DND-41 (cell line): Measurements from ENCODE around the gene TMTC1.

Source experiments
- ATAC-seq: fragments of 200-7000 bp; cut with Tn5 transposase; 3 replicates; pipeline ENCODE4 v1.9.1; 2021; ENCODE audit warnings: low read depth; ENCODE audit not compliant: insufficient read depth
- DNase-seq: peaks from one replicate; pipeline ENCODE4 v3.0.0-alpha.2; 2020
- H2AFZ ChIP-seq: 2 replicates; pipeline ENCODE4 v1.6.0; 2012; ENCODE audit warnings: low read depth, low read length
- H3K27ac ChIP-seq: 2 replicates; pipeline ENCODE4 v1.5.1; 2012; ENCODE audit warnings: low read length, inconsistent platforms
- H3K27me3 ChIP-seq: fragments of 200-600 bp; sonication (generic); 2 replicates; pipeline ENCODE4 v1.6.0; 2012; ENCODE audit warnings: low read length, mild to moderate bottlenecking, inconsistent platforms; ENCODE audit not compliant: insufficient read depth, poor library complexity
- H3K36me3 ChIP-seq: 2 replicates; pipeline ENCODE4 v1.5.1; 2012; ENCODE audit warnings: low read length, inconsistent platforms; ENCODE audit not compliant: insufficient read depth
- H3K4me1 ChIP-seq: 2 replicates; pipeline ENCODE4 v1.5.1; 2012; ENCODE audit warnings: mild to moderate bottlenecking, low read length; ENCODE audit not compliant: insufficient read depth
- H3K4me2 ChIP-seq: 2 replicates; pipeline ENCODE4 v1.6.0; 2012; ENCODE audit warnings: mild to moderate bottlenecking, moderate library complexity, low read length, inconsistent platforms; ENCODE audit not compliant: insufficient read depth
- H3K4me3 ChIP-seq, 2 experiments: fragments of 200-600 bp in 1 of 2; shearing (Covaris generic) in 1 of 2; 2 replicates each; pipeline ENCODE4 v1.5.1; 2012 to 2016; ENCODE audit warnings: inconsistent platforms in 2 of 2, low read length in 2 of 2, mild to moderate bottlenecking in 2 of 2, low read depth in 1 of 2, moderate library complexity in 1 of 2
- H3K79me2 ChIP-seq: 2 replicates; pipeline ENCODE4 v1.6.0; 2012; ENCODE audit warnings: low read length, inconsistent platforms; ENCODE audit not compliant: insufficient read depth
- H3K9ac ChIP-seq: 2 replicates; pipeline ENCODE4 v1.6.0; 2012; ENCODE audit warnings: low read depth, mild to moderate bottlenecking, inconsistent platforms, low read length, moderate library complexity
- H3K9me3 ChIP-seq: 2 replicates; pipeline ENCODE4 v1.5.1; 2012; ENCODE audit warnings: low read length, moderate library complexity, mild to moderate bottlenecking, inconsistent platforms; ENCODE audit not compliant: insufficient read depth, severe bottlenecking
- H4K20me1 ChIP-seq: 2 replicates; pipeline ENCODE4 v1.6.0; 2012; ENCODE audit warnings: low read length; ENCODE audit not compliant: insufficient read depth
- EZH2 ChIP-seq: IDR thresholded peaks from 3 replicates; pipeline ENCODE4 v1.6.1; 2012; ENCODE audit warnings: borderline replicate concordance, low read depth, mild to moderate bottlenecking, moderate library complexity, low read length, inconsistent platforms; ENCODE audit not compliant: severe bottlenecking
- TF ChIP-seq, protein P1 (sequence below): IDR thresholded peaks from 2 replicates; pipeline ENCODE4 v1.5.1; 2012; ENCODE audit warnings: borderline replicate concordance, low read length, moderate library complexity, mild to moderate bottlenecking; ENCODE audit not compliant: poor library complexity, severe bottlenecking; ENCODE audit errors: extremely low read depth

TMTC1 gene

DNA sequence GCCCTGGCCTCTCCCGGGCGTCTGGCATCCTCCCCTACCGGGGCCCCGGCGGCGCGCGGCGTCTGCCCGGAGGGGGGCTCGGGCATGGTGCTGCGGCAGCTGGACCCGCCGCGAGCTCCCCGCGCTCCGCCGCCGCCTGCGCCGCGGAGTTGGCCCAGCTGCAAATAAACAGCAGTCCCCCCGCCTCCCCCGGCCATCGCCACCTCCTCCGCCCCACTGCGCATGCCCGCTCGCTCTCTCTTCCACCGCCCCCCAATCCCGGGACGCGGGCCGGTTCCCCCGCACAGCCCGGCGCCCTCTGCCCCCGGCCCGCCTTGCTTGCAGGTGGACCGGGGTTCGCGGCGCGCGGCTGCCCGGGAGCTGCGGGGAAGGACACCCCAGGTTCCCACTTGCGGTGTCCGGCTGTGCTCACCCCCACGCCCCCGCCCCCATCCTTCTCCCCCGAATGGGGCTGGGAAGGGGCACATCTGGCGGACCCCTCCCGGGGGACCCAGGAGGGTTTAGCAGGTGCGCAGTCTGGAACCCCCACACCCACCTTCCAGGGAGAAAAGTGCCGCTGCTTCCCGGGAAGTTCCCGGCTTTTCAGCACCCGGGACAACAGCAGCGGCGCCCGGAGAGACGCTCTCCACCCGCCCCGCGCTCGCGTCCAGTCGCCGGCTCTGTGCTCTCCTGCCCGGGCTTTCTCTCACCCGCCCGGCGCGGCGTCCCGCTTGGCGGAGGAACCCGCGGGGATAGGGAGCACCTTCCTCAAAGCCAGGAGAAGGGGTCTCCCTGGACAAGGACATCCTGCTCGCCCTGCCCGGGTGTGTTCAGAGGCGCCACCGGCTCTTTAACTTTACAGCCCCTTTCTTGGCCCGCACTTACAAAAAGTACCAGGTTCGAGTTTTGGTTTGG, at the start of gene TMTC1:
TMTC1 (minus strand) TSS at position 170 of the 894 bp plus-strand sequence. CDS start 191 bp downstream, outside the sequence.
- H3K9ac ChIP-seq: no peak within 1 kb of the TSS
- H3K27ac ChIP-seq: no peak within 1 kb of the TSS
- H3K4me3 ChIP-seq: no peak within 1 kb of the TSS
- no peaks in the 10 kb centered on the region for H3K9me3 ChIP-seq
- TF ChIP-seq, protein P1, sequence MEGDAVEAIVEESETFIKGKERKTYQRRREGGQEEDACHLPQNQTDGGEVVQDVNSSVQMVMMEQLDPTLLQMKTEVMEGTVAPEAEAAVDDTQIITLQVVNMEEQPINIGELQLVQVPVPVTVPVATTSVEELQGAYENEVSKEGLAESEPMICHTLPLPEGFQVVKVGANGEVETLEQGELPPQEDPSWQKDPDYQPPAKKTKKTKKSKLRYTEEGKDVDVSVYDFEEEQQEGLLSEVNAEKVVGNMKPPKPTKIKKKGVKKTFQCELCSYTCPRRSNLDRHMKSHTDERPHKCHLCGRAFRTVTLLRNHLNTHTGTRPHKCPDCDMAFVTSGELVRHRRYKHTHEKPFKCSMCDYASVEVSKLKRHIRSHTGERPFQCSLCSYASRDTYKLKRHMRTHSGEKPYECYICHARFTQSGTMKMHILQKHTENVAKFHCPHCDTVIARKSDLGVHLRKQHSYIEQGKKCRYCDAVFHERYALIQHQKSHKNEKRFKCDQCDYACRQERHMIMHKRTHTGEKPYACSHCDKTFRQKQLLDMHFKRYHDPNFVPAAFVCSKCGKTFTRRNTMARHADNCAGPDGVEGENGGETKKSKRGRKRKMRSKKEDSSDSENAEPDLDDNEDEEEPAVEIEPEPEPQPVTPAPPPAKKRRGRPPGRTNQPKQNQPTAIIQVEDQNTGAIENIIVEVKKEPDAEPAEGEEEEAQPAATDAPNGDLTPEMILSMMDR: no peak
- TF ChIP-seq EZH2: no peak
- no peaks in the 10 kb centered on the region for H3K27me3 ChIP-seq
- ATAC-seq: no peak
- H3K79me2 ChIP-seq: no peaks in the 10 kb centered on the region
- no peaks in the 10 kb centered on the region for H3K36me3 ChIP-seq
- H3K4me2 ChIP-seq: no peak within 1 kb of the TSS
- H4K20me1 ChIP-seq: no peaks in the 10 kb centered on the region
- DNase-seq: no peak
- no peak within 1 kb of the TSS for H2AFZ ChIP-seq
- H3K4me1 ChIP-seq: no peaks in the 10 kb centered on the region

DNA sequence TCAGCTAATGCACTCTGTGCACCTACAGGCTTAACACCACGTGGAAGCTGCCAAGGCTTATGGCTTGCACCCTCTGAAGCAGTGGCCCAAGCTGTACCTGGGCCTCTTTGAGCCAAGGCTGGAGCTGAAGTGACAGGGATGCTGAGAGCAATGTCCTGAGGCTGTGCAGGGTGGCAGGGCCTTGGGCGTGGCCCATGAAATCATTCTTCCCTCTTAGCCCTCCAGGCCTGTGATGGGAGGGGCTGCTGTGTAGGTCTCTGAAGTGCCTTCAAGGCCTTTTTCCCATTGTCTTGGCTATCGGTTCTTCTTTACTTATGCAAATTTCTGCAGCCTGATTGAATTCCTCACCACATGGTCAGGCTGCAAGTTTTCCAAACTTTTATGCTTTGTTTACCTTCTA, 47.4 kb upstream of the TMTC1 start:
- Histone ChIP-seq H3K27ac (no peak overlapping the region), H4K20me1 (no peaks in the 10 kb centered on the region), H3K4me3 (no peak overlapping the region), H3K4me2 (no peak overlapping the region), H3K27me3 (no peaks in the 10 kb centered on the region), H2AFZ (no peak overlapping the region), H3K9ac (no peak overlapping the region), H3K36me3 (no peaks in the 10 kb centered on the region), H3K79me2 (no peaks in the 10 kb centered on the region), H3K9me3 (no peaks in the 10 kb centered on the region), H3K4me1 (no peaks in the 10 kb centered on the region)
- TF ChIP-seq, protein P1: no peak
- no peak for TF ChIP-seq EZH2
- ATAC-seq: no peak
- no peak for DNase-seq

DNA sequence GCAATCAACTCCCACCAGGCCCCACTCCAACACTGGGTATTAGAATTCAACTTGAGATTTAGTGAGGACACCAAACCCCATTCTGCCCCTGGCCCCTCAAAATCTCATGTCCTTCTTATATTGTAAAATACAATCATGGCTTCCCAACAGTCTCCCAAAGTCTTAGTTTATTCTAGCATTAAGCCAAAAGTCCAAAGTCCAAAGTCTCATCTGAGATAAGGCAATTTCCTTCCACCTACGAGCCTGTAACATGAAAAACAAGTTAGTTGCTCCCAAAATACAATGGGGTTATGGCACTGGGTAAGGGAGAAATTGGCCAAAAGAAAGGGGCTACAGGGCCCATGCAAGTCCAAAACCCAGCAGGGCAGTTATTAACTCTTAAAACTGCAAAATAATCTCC, 46.6 kb upstream of the TMTC1 start:
- H3K4me3 ChIP-seq: no peak overlapping the region
- no peak overlapping the region for H3K4me2 ChIP-seq
- H4K20me1 ChIP-seq: no peaks in the 10 kb centered on the region
- H2AFZ ChIP-seq: no peak overlapping the region
- TF ChIP-seq, protein P1: no peak
- no peak for TF ChIP-seq EZH2
- H3K4me1 ChIP-seq: no peaks in the 10 kb centered on the region
- no peaks in the 10 kb centered on the region for H3K79me2 ChIP-seq
- H3K9ac ChIP-seq: no peak overlapping the region
- H3K36me3 ChIP-seq: no peaks in the 10 kb centered on the region
- no peak overlapping the region for H3K27ac ChIP-seq
- H3K27me3 ChIP-seq: no peaks in the 10 kb centered on the region
- DNase-seq (no peak), ATAC-seq (no peak)
- no peaks in the 10 kb centered on the region for H3K9me3 ChIP-seq
